ENCODE results near the gene MUS81.

The MUS81 gene

DNA sequence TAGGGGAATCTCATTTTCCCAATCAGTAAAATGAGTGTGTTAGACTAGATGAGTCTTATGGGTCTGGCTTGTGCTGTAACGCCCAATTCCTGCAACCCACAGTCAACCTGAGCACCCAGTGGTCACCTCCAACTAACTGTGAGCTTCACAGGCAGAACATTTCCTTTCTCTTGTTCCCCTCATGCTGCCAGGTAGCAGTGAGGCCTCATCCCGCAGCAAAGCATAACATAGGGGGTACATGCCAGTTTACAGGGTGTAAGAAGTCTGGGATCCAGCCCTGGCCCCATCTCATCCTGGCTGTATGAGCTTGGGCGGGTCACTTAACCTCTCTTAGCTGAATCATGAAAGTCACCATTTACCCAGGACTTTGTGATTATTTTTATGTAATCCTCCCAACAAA lies 8.7 kb downstream of the MUS81 start:
- TF ChIP-seq, protein P1, sequence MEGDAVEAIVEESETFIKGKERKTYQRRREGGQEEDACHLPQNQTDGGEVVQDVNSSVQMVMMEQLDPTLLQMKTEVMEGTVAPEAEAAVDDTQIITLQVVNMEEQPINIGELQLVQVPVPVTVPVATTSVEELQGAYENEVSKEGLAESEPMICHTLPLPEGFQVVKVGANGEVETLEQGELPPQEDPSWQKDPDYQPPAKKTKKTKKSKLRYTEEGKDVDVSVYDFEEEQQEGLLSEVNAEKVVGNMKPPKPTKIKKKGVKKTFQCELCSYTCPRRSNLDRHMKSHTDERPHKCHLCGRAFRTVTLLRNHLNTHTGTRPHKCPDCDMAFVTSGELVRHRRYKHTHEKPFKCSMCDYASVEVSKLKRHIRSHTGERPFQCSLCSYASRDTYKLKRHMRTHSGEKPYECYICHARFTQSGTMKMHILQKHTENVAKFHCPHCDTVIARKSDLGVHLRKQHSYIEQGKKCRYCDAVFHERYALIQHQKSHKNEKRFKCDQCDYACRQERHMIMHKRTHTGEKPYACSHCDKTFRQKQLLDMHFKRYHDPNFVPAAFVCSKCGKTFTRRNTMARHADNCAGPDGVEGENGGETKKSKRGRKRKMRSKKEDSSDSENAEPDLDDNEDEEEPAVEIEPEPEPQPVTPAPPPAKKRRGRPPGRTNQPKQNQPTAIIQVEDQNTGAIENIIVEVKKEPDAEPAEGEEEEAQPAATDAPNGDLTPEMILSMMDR (IDR thresholded peaks at IDR 0.05; ENCODE audit: insufficient read depth, missing control alignments): no peak
- DNase-seq (ENCODE audit: insufficient read length, low spot score): no peak
- FAIRE-seq: no peak

GRCh38 chr11:65869643-65870306 lies 9.5 kb downstream of the MUS81 start:
- DNase-seq (ENCODE audit: insufficient read length, low spot score): no peak
- no peak for FAIRE-seq
- TF ChIP-seq, protein P1 (IDR thresholded peaks at IDR 0.05; ENCODE audit: insufficient read depth, missing control alignments): no peak

GRCh38 chr11:65870307-65870658 lies 10.1 kb downstream of the MUS81 start:
- TF ChIP-seq, protein P1 (IDR thresholded peaks at IDR 0.05; ENCODE audit: insufficient read depth, missing control alignments): no peak
- DNase-seq (ENCODE audit: insufficient read length, low spot score) (no peak), FAIRE-seq (no peak)

GRCh38 chr11:65870706-65871681 lies 10.8 kb downstream of the MUS81 start:
- DNase-seq (ENCODE audit: insufficient read length, low spot score) (no peak), FAIRE-seq (no peak)
- TF ChIP-seq, protein P1 (IDR thresholded peaks at IDR 0.05; ENCODE audit: insufficient read depth, missing control alignments): no peak

DNA sequence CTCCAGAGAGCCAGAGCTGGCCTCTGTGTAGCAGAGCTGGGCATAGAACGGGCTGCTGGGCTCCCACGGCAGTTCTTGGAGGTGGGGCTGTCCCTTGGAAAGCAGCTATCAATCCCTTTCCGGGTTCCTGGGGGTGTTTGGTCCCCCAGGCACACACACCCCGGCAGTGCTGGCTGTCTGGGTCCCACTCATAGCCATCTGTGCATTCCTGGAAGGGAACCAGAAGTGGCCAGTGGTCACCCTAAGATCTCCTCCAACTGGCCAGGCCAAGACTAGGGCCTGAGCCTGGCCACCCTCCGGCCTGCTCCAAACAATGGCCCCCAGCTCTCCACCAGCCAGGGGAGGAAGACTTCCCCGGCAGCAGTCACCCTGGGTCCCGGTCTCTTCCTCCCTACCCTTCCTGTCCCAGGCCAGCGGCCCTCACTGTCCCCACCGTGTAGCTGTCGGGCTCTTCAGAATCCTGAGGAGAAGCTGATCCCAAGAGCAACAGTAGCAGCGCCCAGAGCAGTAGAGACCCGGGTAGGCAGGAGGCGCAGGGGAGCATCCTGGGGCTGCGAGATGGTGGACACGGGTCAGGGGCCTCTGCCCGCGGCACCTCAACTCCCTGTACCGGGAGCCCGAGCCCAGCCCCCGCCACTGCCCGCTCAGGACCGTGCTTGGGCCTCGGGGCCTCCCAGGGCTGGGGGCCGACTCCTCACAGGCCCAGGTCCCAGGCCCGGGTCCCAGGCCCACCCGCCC lies 11.7 kb downstream of the MUS81 start:
- FAIRE-seq: no peak
- TF ChIP-seq, protein P1 (IDR thresholded peaks at IDR 0.05; ENCODE audit: insufficient read depth, missing control alignments): no peak
- DNase-seq (ENCODE audit: insufficient read length, low spot score): no peak

DNA sequence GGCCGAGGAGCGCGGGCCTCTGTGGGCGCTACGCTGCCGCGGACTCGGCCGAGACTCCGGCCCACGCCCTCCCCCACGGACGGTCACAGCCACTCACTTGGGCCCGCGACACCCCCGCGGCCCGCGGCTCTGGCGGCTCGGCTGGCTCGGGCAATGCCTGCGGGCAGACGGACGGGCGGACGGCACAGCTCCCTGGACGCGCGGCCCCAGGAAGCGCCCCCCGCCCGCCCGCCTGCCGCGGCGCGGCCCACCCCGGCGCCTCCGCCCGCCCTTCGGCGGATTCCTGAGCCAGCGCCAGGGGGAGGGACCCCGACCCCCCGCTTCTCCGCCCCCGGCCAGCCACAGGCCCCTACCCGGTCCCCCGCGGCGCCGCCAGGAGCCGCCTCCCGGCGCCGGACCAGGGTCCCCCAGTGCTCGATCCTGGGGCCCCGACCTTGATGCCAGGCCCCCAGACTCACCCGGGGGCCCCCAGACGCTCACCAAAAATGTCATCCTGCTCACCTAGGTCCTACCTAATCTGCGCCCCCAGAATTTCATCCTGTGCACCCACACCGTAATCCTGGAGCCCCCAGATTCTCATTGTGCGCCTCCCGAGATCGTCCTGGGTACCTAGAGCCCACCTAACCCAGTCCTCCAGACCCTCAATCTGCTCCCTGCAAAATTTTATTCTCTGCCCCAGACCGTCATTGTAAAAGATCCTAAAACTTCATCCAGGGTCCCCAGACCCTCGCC lies 12.5 kb downstream of the MUS81 start, which contains the start of gene EFEMP2:
Gene EFEMP2 (minus strand): TSS at position 215 of the 732 bp plus-strand sequence. CDS start 446 bp downstream, outside the sequence.
- TF ChIP-seq, protein P1 (IDR thresholded peaks at IDR 0.05; ENCODE audit: insufficient read depth, missing control alignments): no peak
- DNase-seq (ENCODE audit: insufficient read length, low spot score) (no peak), FAIRE-seq (no peak)
